ENCODE data around the gene SCTR.

SCTR gene

DNA sequence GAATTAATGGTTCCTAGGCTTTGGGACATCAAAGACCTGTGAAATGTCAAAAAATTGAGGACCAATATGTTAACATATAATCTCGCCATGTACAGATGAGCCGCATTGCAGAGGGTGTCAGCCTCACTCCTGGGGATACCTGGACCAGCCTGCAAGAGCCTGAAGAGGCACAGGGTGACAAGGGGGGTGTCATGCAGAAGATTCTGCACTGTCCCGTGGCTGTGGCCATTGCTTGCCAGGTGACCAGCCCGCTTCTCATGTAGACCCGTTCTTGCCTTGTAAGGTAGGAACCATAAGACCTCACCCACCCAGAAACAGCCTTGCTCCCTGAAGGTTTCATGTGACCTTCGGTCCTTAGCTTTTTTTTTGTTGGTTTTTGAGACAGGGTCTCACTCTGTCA, 55.2 kb downstream of the SCTR start:
- Histone ChIP-seq H3K36me3 (no peaks in the 10 kb centered on the region), H3K9me3 (no peaks in the 10 kb centered on the region), H3K4me3 (ENCODE audit: low read depth, low read length) (no peak overlapping the region), H3K4me1 (no peaks in the 10 kb centered on the region), H3K27me3 (no peaks in the 10 kb centered on the region)
- DNase-seq = no peak
- TF ChIP-seq, protein P1, sequence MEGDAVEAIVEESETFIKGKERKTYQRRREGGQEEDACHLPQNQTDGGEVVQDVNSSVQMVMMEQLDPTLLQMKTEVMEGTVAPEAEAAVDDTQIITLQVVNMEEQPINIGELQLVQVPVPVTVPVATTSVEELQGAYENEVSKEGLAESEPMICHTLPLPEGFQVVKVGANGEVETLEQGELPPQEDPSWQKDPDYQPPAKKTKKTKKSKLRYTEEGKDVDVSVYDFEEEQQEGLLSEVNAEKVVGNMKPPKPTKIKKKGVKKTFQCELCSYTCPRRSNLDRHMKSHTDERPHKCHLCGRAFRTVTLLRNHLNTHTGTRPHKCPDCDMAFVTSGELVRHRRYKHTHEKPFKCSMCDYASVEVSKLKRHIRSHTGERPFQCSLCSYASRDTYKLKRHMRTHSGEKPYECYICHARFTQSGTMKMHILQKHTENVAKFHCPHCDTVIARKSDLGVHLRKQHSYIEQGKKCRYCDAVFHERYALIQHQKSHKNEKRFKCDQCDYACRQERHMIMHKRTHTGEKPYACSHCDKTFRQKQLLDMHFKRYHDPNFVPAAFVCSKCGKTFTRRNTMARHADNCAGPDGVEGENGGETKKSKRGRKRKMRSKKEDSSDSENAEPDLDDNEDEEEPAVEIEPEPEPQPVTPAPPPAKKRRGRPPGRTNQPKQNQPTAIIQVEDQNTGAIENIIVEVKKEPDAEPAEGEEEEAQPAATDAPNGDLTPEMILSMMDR (IDR thresholded peaks at IDR 0.05; ENCODE audit: low read depth, low read length) = no peak

DNA sequence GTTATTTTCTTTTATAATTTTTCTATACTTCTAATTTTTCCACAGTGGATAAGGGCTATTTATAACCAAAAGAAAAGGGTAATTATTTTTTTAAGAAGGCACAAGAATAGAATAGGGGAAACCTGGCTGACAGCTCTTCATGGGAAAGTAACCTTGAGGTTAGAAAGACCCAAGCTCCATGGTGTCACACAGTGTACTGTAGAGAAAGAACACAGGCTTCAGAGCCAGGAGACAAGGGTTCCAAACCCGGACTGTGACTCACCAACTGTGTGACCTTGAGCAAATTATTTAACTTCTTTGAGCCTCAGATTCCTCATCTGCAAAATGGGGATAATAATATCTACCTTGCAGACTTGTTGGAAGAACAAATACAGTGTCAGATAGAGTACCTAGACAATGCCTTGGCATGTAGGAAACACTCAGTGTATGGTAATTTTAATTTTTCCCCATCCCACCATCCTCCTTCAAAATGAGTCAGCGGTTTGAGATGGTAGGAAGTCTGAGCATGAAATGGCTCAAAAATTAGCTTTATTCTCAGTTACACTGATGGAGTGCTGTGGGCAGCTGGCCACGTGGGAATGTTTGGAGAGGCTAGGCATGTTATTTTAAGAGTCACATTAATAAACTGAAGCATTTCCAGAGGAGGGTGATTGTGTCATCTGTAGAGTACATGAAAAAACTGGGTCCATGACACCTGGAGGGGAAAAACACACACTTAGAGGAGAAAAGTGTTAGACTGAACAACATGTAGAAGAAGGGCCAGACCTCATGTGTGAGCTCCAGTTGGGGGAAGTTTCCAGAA, 55.9 kb downstream of the SCTR start:
- no peaks in the 10 kb centered on the region for H3K4me1 ChIP-seq
- TF ChIP-seq, protein P1 (IDR thresholded peaks at IDR 0.05; ENCODE audit: low read depth, low read length) = no peak
- no peaks in the 10 kb centered on the region for H3K36me3 ChIP-seq
- H3K4me3 ChIP-seq (ENCODE audit: low read depth, low read length) = no peak overlapping the region
- H3K27me3 ChIP-seq = no peaks in the 10 kb centered on the region
- no peak for DNase-seq
- H3K9me3 ChIP-seq = no peaks in the 10 kb centered on the region

DNA sequence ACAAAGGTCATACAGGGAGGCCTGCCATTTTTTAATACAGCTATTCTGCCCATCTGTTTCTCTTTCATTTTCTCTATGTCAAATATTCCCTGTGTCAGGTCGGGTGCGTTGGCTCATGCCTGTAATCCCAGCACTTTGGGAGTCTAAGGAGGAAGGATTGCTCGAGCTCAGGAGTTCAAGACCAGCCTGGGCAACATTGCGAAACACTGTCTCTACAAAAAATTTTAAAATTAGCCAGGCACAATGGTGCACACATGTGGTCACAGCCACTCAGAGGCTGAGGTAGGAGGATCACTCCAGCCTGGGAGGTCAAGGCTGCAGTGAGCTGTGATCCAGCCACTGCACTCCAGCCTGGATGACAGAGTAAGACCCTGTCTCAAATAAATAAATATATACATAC, 57.9 kb downstream of the SCTR start:
- no peak overlapping the region for H3K4me3 ChIP-seq (ENCODE audit: low read depth, low read length)
- no peak for DNase-seq
- H3K9me3 ChIP-seq = no peaks in the 10 kb centered on the region
- no peaks in the 10 kb centered on the region for H3K4me1 ChIP-seq
- TF ChIP-seq, protein P1 (IDR thresholded peaks at IDR 0.05; ENCODE audit: low read depth, low read length) = no peak
- no peaks in the 10 kb centered on the region for H3K27me3 ChIP-seq
- H3K36me3 ChIP-seq = no peaks in the 10 kb centered on the region

DNA sequence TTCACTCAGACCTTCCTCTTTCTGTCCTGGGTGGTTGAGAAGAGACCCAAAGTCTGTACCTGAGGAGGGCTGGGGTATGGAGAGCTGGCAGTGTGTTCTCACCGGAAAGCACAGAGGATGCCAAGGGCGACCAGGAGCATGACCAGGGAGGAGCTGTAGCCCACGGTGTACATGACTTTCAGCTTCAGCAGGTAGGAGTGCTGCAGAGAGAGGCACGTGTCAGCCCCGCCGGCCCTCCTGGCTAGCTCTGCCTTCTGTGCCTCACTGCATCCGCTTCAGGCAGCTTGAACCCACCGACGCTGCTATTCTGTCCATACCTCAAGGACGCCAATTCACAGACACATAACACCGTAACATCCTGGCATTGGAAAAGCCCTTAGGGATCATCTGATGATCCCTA, 58.6 kb downstream of the SCTR start:
- TF ChIP-seq, protein P1 (IDR thresholded peaks at IDR 0.05; ENCODE audit: low read depth, low read length) = no peak
- DNase-seq = no peak
- H3K36me3 ChIP-seq = no peaks in the 10 kb centered on the region
- no peak overlapping the region for H3K4me3 ChIP-seq (ENCODE audit: low read depth, low read length)
- no peaks in the 10 kb centered on the region for H3K4me1 ChIP-seq
- H3K9me3 ChIP-seq = no peaks in the 10 kb centered on the region
- no peaks in the 10 kb centered on the region for H3K27me3 ChIP-seq

DNA sequence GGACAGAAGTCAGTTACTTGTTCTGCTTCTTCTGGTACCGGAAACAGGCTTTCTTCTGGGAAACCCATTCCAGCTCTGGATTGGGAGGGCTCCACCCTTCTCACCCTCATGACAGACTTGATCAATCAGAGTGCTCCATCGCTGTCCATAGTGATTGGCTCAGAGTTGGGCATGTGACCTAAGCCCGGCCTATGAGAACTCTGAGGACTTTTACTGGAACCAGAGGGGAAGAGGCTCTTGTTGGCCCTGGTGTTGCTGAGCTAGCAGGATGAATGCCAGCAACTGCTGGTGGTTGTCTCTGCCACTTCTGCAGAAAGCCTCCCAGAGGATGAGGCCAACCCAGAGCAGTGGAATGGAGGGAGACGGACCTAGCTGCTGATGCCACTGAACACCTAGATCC, 59.3 kb downstream of the SCTR start:
- Histone ChIP-seq H3K9me3 (no peaks in the 10 kb centered on the region), H3K27me3 (no peaks in the 10 kb centered on the region), H3K4me3 (ENCODE audit: low read depth, low read length) (no peak overlapping the region), H3K4me1 (no peaks in the 10 kb centered on the region), H3K36me3 (no peaks in the 10 kb centered on the region)
- no peak for DNase-seq
- TF ChIP-seq, protein P1 (IDR thresholded peaks at IDR 0.05; ENCODE audit: low read depth, low read length) = no peak

DNA sequence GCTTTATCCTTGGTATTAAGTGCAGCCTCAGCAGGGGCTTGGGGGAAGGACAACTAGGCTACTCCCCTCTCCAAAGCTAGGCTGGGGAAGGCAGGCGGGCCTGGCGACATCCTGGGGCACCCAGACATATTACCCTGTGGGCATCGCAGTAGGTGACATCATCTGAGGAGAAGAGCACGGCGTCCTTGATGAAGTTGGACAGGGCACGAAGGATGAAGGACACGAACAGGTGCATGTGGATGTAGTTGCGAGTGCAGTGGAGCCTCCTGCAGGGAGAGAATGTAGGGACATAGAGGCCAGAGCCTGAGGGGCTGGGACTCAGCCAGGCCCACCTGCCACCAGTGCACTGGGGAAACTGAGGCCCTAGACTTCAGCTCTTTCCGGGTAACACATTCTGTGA, 60.3 kb downstream of the SCTR start:
- no peaks in the 10 kb centered on the region for H3K36me3 ChIP-seq
- TF ChIP-seq, protein P1 (IDR thresholded peaks at IDR 0.05; ENCODE audit: low read depth, low read length) = no peak
- no peak for DNase-seq
- H3K4me3 ChIP-seq (ENCODE audit: low read depth, low read length) = no peak overlapping the region
- no peaks in the 10 kb centered on the region for H3K4me1 ChIP-seq
- no peaks in the 10 kb centered on the region for H3K9me3 ChIP-seq
- no peaks in the 10 kb centered on the region for H3K27me3 ChIP-seq
